WERI-Rb-1 (cell line): ENCODE data around the gene CCDC178.

Experiments
- DNase-seq: peaks from one replicate; pipeline ENCODE4 v3.0.0-alpha.2; 2020
- H3K27ac ChIP-seq: fragments of 250-450 bp; sonication (Bioruptor Pico); 2 replicates; pipeline ENCODE4 v1.5.1; 2020; ENCODE audit warnings: mild to moderate bottlenecking, moderate library complexity
- H3K27me3 ChIP-seq: fragments of 250-450 bp; sonication (Bioruptor Pico); 2 replicates; pipeline ENCODE4 v1.5.1; 2021; ENCODE audit warnings: mild to moderate bottlenecking, low read depth, moderate library complexity; ENCODE audit not compliant: insufficient read depth, severe bottlenecking
- H3K36me3 ChIP-seq: fragments of 250-450 bp; sonication (Bioruptor Pico); 2 replicates; pipeline ENCODE4 v1.5.1; 2020; ENCODE audit warnings: mild to moderate bottlenecking, moderate library complexity
- H3K4me3 ChIP-seq: 2 replicates; pipeline ENCODE4 v1.5.1; 2011; ENCODE audit warnings: low read depth, mild to moderate bottlenecking, control low read depth, low read length
- H3K9me3 ChIP-seq: fragments of 250-450 bp; sonication (Bioruptor Pico); 2 replicates; pipeline ENCODE4 v1.5.1; 2021; ENCODE audit warnings: mild to moderate bottlenecking, moderate library complexity; ENCODE audit not compliant: severe bottlenecking
- CTCF ChIP-seq: IDR thresholded peaks from 2 replicates; pipeline ENCODE4 v1.5.1; 2011; ENCODE audit warnings: low read depth, mild to moderate bottlenecking, control low read depth, inconsistent platforms, low read length

The CCDC178 gene

GRCh38 chr18:33146014-33146413 lies 294.5 kb downstream of the CCDC178 start:
- H3K36me3 ChIP-seq: no peaks in the 10 kb centered on the region
- no peak overlapping the region for H3K27ac ChIP-seq
- no peak for TF ChIP-seq CTCF
- H3K27me3 ChIP-seq: no peaks in the 10 kb centered on the region
- peaks cover 2% of the 10 kb centered on the region for H3K9me3 ChIP-seq
- no peak overlapping the region for H3K4me3 ChIP-seq
- no peak for DNase-seq

- no peaks in the 10 kb centered on the region for H3K27me3 ChIP-seq
- no peak for TF ChIP-seq CTCF
- no peak for DNase-seq
Observed at GRCh38 chr18:33135951-33136660, 304.4 kb downstream of the CCDC178 start.

GRCh38 chr18:33132657-33133056 lies 307.9 kb downstream of the CCDC178 start:
- TF ChIP-seq CTCF: no peak
- Histone ChIP-seq H3K4me3 (no peak overlapping the region), H3K27me3 (no peaks in the 10 kb centered on the region), H3K27ac (no peak overlapping the region), H3K9me3 (no peaks in the 10 kb centered on the region), H3K36me3 (no peaks in the 10 kb centered on the region)
- no peak for DNase-seq

More at GRCh38 chr18:33135951-33136660, 304.4 kb downstream of the CCDC178 start:
- H3K9me3 ChIP-seq: no peaks in the 10 kb centered on the region
- no peak overlapping the region for H3K4me3 ChIP-seq
- H3K36me3 ChIP-seq: no peaks in the 10 kb centered on the region
- H3K27ac ChIP-seq: no peak overlapping the region

DNA sequence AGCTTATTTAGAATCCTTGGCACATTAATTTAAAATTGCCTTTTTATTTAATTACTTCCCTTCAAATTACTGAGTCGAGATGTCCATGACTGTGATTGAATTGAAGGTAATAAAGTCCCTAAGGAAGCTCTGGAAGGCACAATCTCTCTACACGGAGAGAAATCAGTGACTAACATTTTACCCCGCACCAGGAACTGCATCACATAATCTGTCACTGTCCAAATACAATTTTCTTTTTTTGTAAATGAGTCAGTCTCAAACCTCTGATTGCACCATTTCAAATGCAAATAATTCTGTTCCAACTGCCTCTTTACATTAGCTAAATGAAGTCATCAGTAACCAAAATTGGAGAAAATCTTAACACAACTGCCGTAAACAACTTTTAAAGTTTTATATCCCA lies 311.9 kb downstream of the CCDC178 start:
- H3K27me3 ChIP-seq: no peaks in the 10 kb centered on the region
- H3K27ac ChIP-seq: no peak overlapping the region
- H3K4me3 ChIP-seq: no peak overlapping the region
- no peaks in the 10 kb centered on the region for H3K9me3 ChIP-seq
- TF ChIP-seq CTCF: no peak
- H3K36me3 ChIP-seq: no peaks in the 10 kb centered on the region
- DNase-seq: no peak

DNA sequence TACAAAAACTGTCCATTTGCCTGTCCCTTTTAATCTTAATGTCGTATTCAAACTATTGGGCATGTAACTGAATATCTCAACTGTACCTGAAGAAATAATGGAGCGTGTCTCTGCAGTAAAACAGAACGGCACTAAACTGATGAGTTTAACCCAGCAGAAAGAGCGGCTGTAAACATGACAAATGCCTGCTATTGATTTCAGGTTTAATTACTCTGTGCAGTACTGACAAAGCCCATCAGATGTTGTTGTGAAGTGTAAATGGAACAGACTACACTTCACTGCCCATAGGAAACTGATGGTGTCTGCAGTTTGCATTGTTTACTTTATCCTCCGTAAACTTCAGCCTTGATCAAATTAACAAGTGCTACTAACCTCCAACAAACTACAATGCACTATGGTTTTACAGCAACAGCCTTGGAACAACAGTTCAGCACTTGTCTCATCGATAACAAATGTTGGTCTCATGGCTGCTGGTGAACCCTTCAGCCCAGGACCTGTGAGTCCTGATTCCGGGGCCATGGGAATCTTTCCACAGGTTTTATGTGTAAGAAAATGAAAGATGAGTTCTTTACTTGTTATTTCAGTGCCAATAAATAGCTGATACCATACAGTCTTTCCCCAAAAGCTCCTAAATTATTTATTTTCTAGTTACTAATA lies 316.5 kb downstream of the CCDC178 start:
- no peak for DNase-seq

More for the DNA sequence above, 316.5 kb downstream of the CCDC178 start:
- Histone ChIP-seq H3K9me3 (peaks cover 2% of the 10 kb centered on the region), H3K4me3 (no peak overlapping the region), H3K27me3 (no peaks in the 10 kb centered on the region), H3K27ac (no peak overlapping the region), H3K36me3 (no peaks in the 10 kb centered on the region)
- TF ChIP-seq CTCF: no peak
